OCI-LY7 (cell line): ENCODE data around the gene SLC44A5. TPM values are rescaled to one million over a fixed set of nuclear protein-coding genes. Genes with fewer than 3 reads are reported as not detected.
"Not testable (repeated sequence)": the region's sequence is repeated elsewhere in the genome, so short reads cannot be mapped to it uniquely, and the experiment has no call there.

ENCODE experiments used
- BruUV-seq: library from RNA; stranded (reverse); fragments of 400-500 nt; replicated peaks from 2 replicates; lab custom pipeline; 2021; lab: Mats Ljungman, UMichigan
- CTCF ChIA-PET: fragments of 300-600 bp; sonication (Branson Sonifier 250); formaldehyde crosslinking; loops from one replicate; lab custom pipeline; 2022; ENCODE audit warnings: antibody characterized with exemption; ENCODE audit not compliant: unreplicated experiment; lab: Charles Lee
- POLR2A ChIA-PET: fragments of 300-600 bp; sonication (Branson Sonifier 250); formaldehyde crosslinking; loops from one replicate; lab custom pipeline; 2022; ENCODE audit warnings: antibody characterized with exemption; lab: Charles Lee
- DNase-seq: peaks from one replicate; pipeline ENCODE4 v3.0.0-alpha.2; 2015; ENCODE audit warnings: low spot score
- H2AFZ ChIP-seq: fragments of 200-600 bp; sonication (generic), shearing (Covaris generic); 2 replicates; pipeline ENCODE4 v1.6.1; 2014; ENCODE audit warnings: mild to moderate bottlenecking, antibody characterized with exemption, low read length, moderate library complexity
- H3K27ac ChIP-seq: fragments of 200-600 bp; sonication (generic); 2 replicates; pipeline ENCODE4 v1.5.1; 2014; ENCODE audit warnings: mixed run types, low read depth, mild to moderate bottlenecking, moderate library complexity, low read length, inconsistent platforms; ENCODE audit not compliant: poor library complexity, severe bottlenecking
- H3K36me3 ChIP-seq: fragments of 200-600 bp; sonication (generic); 2 replicates; pipeline ENCODE4 v1.6.1; 2014; ENCODE audit warnings: mild to moderate bottlenecking, antibody characterized with exemption, low read length, moderate library complexity, mixed read lengths; ENCODE audit not compliant: insufficient read depth
- H3K4me1 ChIP-seq: fragments of 200-600 bp; sonication (generic); 2 replicates; pipeline ENCODE4 v1.5.1; 2014; ENCODE audit warnings: mild to moderate bottlenecking, low read length; ENCODE audit not compliant: insufficient read depth, poor library complexity, severe bottlenecking
- H3K4me2 ChIP-seq: fragments of 200-600 bp; sonication (generic); 2 replicates; pipeline ENCODE4 v1.6.1; 2014; ENCODE audit warnings: mild to moderate bottlenecking, low read length
- H3K4me3 ChIP-seq: fragments of 200-600 bp; sonication (generic); 2 replicates; pipeline ENCODE4 v1.5.1; 2014; ENCODE audit warnings: mild to moderate bottlenecking, low read depth, low read length; ENCODE audit not compliant: poor library complexity, severe bottlenecking
- H3K79me2 ChIP-seq: fragments of 200-600 bp; sonication (generic); 2 replicates; pipeline ENCODE4 v1.6.1; 2016; ENCODE audit warnings: low read depth, mild to moderate bottlenecking, low read length, moderate library complexity, mixed read lengths; ENCODE audit not compliant: insufficient read depth
- H3K9me2 ChIP-seq: fragments of 200-600 bp; sonication (generic); 2 replicates; pipeline ENCODE4 v1.6.1; 2016; ENCODE audit warnings: mild to moderate bottlenecking, low read length, mixed read lengths; ENCODE audit not compliant: insufficient read depth
- H3K9me3 ChIP-seq: fragments of 200-600 bp; sonication (generic); 2 replicates; pipeline ENCODE4 v1.6.1; 2014; ENCODE audit warnings: mild to moderate bottlenecking, mixed run types, low read length, mixed read lengths
- H4K20me1 ChIP-seq: fragments of 200-600 bp; sonication (generic); 2 replicates; pipeline ENCODE4 v1.6.1; 2014; ENCODE audit warnings: mild to moderate bottlenecking, antibody characterized with exemption, low read length, moderate library complexity, mixed read lengths; ENCODE audit not compliant: insufficient read depth
- CTCF ChIP-seq: fragments of 200-600 bp; sonication (generic); conservative IDR thresholded peaks from 2 replicates; pipeline ENCODE4 v1.5.1; 2014; ENCODE audit warnings: mild to moderate bottlenecking, antibody characterized with exemption, low read length, moderate library complexity, mixed read lengths
- EZH2phosphoT487 ChIP-seq: fragments of 200-600 bp; sonication (generic); IDR thresholded peaks from 2 replicates; pipeline ENCODE4 v1.6.1; 2018; ENCODE audit warnings: low read depth, borderline replicate concordance, mild to moderate bottlenecking, mixed run types, antibody characterized with exemption, low read length, moderate library complexity, mixed read lengths
- intact Hi-C: fragments of 100-400 bp; cut with micrococcal nuclease; formaldehyde crosslinking; loops from one replicate; pipeline ENCODE4 v1.10.0; 2022; ENCODE audit not compliant: unreplicated experiment
- total RNA-seq, 2 experiments: library from RNA; depleted of rRNA in 1 of 2; stranded (reverse); fragments of >200 nt in 1 of 2; shearing (Covaris generic) in 1 of 2; gene quantifications; 2 replicates each; pipeline ENCODE4 v1.2.3, GENCODE V29; 2014 to 2022

SLC44A5 gene
- total RNA-seq, 2 experiments from 2014 or later: not detected

- no peak overlapping the region for H3K27ac ChIP-seq
- no peak for TF ChIP-seq EZH2phosphoT487
- no peak for TF ChIP-seq CTCF
- no peaks in the 10 kb centered on the region for H4K20me1 ChIP-seq
- ChIA-PET POLR2A (interaction anchor here (0.6 kb wide), 1 partner anchor 591 kb away, joined by 3 read pairs; no protein-coding TSS in a partner anchor), CTCF (no interaction called here)
- intact Hi-C loops: no loop called here
- no peaks in the 10 kb centered on the region for H3K4me1 ChIP-seq
- DNase-seq: no peak
- no peaks in the 10 kb centered on the region for H3K79me2 ChIP-seq
- no peak overlapping the region for H2AFZ ChIP-seq
- no TSS peak for BruUV-seq
- H3K36me3 ChIP-seq: no peaks in the 10 kb centered on the region
- H3K4me3 ChIP-seq: no peak overlapping the region
- no peaks in the 10 kb centered on the region for H3K9me2 ChIP-seq
- H3K9me3 ChIP-seq: no peaks in the 10 kb centered on the region
- H3K4me2 ChIP-seq: no peak overlapping the region
These were observed 412.2 kb downstream of the SLC44A5 start for GRCh38 chr1:75198761-75199160.

GRCh38 chr1:75198163-75198562, 412.8 kb downstream of the SLC44A5 start:
- POLR2A ChIA-PET: no interaction called here
- Histone ChIP-seq H3K79me2 (no peaks in the 10 kb centered on the region), H3K36me3 (no peaks in the 10 kb centered on the region), H3K9me2 (no peaks in the 10 kb centered on the region), H3K27ac (no peak overlapping the region), H2AFZ (no peak overlapping the region), H4K20me1 (no peaks in the 10 kb centered on the region), H3K4me2 (no peak overlapping the region), H3K4me1 (no peaks in the 10 kb centered on the region), H3K4me3 (no peak overlapping the region), H3K9me3 (no peaks in the 10 kb centered on the region)
- intact Hi-C loops: no loop called here
- DNase-seq: no peak
- BruUV-seq: no TSS peak
- CTCF ChIA-PET: no interaction called here
- TF ChIP-seq CTCF (no peak), EZH2phosphoT487 (no peak)

- H3K79me2 ChIP-seq: no peaks in the 10 kb centered on the region
- no peak for DNase-seq
- ChIA-PET POLR2A (interaction anchor here (0.9 kb wide), 1 partner anchor 12 kb away, joined by 3 read pairs; no protein-coding TSS in a partner anchor), CTCF (no interaction called here)
- H3K9me3 ChIP-seq: no peaks in the 10 kb centered on the region
- TF ChIP-seq EZH2phosphoT487 (no peak), CTCF (no peak)
- no TSS peak for BruUV-seq
- no peak overlapping the region for H2AFZ ChIP-seq
- H3K9me2 ChIP-seq: no peaks in the 10 kb centered on the region
- intact Hi-C loops: no loop called here
- H4K20me1 ChIP-seq: no peaks in the 10 kb centered on the region
- H3K4me2 ChIP-seq: no peak overlapping the region
- no peaks in the 10 kb centered on the region for H3K36me3 ChIP-seq
- H3K27ac ChIP-seq: no peak overlapping the region
- H3K4me1 ChIP-seq: no peaks in the 10 kb centered on the region
- H3K4me3 ChIP-seq: no peak overlapping the region
These were observed 422.0 kb downstream of the SLC44A5 start for GRCh38 chr1:75188892-75189291.

GRCh38 chr1:75181214-75181955, 429.5 kb downstream of the SLC44A5 start:
- H3K9me3 ChIP-seq, CTCF ChIA-PET, H3K9me2 ChIP-seq, H3K4me2 ChIP-seq, H3K27ac ChIP-seq, H3K4me3 ChIP-seq, DNase-seq, H3K36me3 ChIP-seq, intact Hi-C loops, H2AFZ ChIP-seq, BruUV-seq, H3K4me1 ChIP-seq, H4K20me1 ChIP-seq, H3K79me2 ChIP-seq: not testable (repeated sequence)
- POLR2A ChIA-PET: interaction anchor here (0.6 to 0.7 kb wide), 3 partner anchors 15 to 1534 kb away, joined by 3 to 4 read pairs (median 3); no protein-coding TSS in a partner anchor
